ENCODE results near the gene TMEM140. TPM values are rescaled to one million over a fixed set of nuclear protein-coding genes. Genes with fewer than 3 reads are reported as not detected.

TMEM140 gene
- total RNA-seq, 4 donors from 2014 or later = 2.7 to 11.0 (median 4.7) TPM

GRCh38 chr7:135151132-135151531, 3.3 kb downstream of the TMEM140 start:
- no peaks in the 10 kb centered on the region for H3K36me3 ChIP-seq
- no peaks in the 10 kb centered on the region for H3K27me3 ChIP-seq
- peak overlapping the region; percentile 50 for H3K27ac ChIP-seq
- peaks cover 8% of the 10 kb centered on the region for H3K9me3 ChIP-seq
- TF ChIP-seq EP300 (IDR thresholded peaks at IDR 0.05) (no peak), POLR2A (IDR thresholded peaks at IDR 0.05) (no peak), CTCF (IDR thresholded peaks at IDR 0.05) (no peak), POLR2AphosphoS5 (IDR thresholded peaks at IDR 0.05) (no peak)
- peaks cover 12% of the 10 kb centered on the region for H3K4me1 ChIP-seq
- DNase-seq (ENCODE audit: low spot score in 2 of 2) = no peak
- no peak overlapping the region for H3K4me3 ChIP-seq
- 72% methylated on average over 2 of the region's 2 CpGs for WGBS

DNA sequence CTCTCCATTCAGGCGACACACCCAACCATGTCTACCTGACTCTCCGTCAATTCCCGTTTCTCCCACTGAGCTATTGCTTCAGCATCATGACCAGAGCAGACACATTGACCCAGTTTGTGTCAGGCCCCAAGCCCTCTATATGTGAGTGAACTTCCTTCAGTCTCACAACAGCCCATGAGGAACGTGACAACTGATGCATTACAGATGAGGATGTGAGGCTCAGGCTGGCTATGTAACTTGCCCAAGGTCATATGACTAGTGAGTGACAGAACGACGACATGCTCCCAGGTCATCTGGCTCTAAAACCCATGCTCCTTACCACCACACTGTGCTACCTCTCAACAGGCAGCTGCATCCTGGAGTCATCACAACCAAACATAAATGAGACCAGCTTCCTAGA, 3.7 kb downstream of the TMEM140 start:
- H3K36me3 ChIP-seq = no peaks in the 10 kb centered on the region
- no peaks in the 10 kb centered on the region for H3K27me3 ChIP-seq
- H3K4me1 ChIP-seq = peaks cover 12% of the 10 kb centered on the region
- peaks cover 11% of the 10 kb centered on the region for H3K9me3 ChIP-seq
- H3K27ac ChIP-seq = no peak overlapping the region
- WGBS = 81% methylated on average over 6 of the region's 6 CpGs
- no peak for DNase-seq (ENCODE audit: low spot score in 2 of 2)
- TF ChIP-seq POLR2AphosphoS5 (IDR thresholded peaks at IDR 0.05) = no peak
- TF ChIP-seq EP300 (IDR thresholded peaks at IDR 0.05) = no peak
- TF ChIP-seq CTCF (IDR thresholded peaks at IDR 0.05) = no peak
- no peak for TF ChIP-seq POLR2A (IDR thresholded peaks at IDR 0.05)
- H3K4me3 ChIP-seq = no peak overlapping the region

- H3K27me3 ChIP-seq = no peaks in the 10 kb centered on the region
- H3K4me3 ChIP-seq = no peak overlapping the region
- H3K4me1 ChIP-seq = peaks cover 8% of the 10 kb centered on the region
- no peak for DNase-seq (ENCODE audit: low spot score in 2 of 2)
- peaks cover 14% of the 10 kb centered on the region for H3K9me3 ChIP-seq
- H3K36me3 ChIP-seq = no peaks in the 10 kb centered on the region
- WGBS = 92% methylated on average over 1 of the region's 1 CpG
- no peak for TF ChIP-seq POLR2AphosphoS5 (IDR thresholded peaks at IDR 0.05)
- no peak for TF ChIP-seq EP300 (IDR thresholded peaks at IDR 0.05)
- TF ChIP-seq POLR2A (IDR thresholded peaks at IDR 0.05) = no peak
- TF ChIP-seq CTCF (IDR thresholded peaks at IDR 0.05) = no peak
- H3K27ac ChIP-seq = no peak overlapping the region
Measured at GRCh38 chr7:135152442-135152841, 4.6 kb downstream of the TMEM140 start.

DNA sequence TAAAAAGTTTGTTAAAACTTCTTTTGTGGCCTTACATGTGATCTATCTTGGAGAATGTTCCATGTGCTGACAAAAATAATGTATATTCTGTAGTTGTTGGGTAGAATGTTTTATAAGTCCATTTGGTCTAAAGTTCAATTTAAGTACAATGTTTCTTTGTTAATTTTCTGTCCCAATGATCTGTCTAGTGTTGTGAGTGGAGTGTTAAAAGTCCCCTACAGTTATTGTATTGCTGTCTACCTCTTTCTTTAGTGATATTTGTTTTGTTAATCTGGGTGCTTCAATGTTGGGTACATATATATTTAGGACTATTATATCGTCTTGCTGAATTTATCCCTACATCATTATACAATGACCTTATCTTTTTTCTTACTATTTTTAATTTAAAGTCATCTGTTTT, 6.9 kb downstream of the TMEM140 start:
- peaks cover 14% of the 10 kb centered on the region for H3K9me3 ChIP-seq
- no peaks in the 10 kb centered on the region for H3K27me3 ChIP-seq
- H3K36me3 ChIP-seq = no peaks in the 10 kb centered on the region
- 100% methylated on average over 1 of the region's 1 CpG for WGBS
- TF ChIP-seq EP300 (IDR thresholded peaks at IDR 0.05) (no peak), POLR2A (IDR thresholded peaks at IDR 0.05) (no peak), POLR2AphosphoS5 (IDR thresholded peaks at IDR 0.05) (no peak), CTCF (IDR thresholded peaks at IDR 0.05) (no peak)
- DNase-seq (ENCODE audit: low spot score in 2 of 2) = no peak
- H3K4me3 ChIP-seq = no peak overlapping the region
- no peak overlapping the region for H3K27ac ChIP-seq
- peaks cover 12% of the 10 kb centered on the region for H3K4me1 ChIP-seq

DNA sequence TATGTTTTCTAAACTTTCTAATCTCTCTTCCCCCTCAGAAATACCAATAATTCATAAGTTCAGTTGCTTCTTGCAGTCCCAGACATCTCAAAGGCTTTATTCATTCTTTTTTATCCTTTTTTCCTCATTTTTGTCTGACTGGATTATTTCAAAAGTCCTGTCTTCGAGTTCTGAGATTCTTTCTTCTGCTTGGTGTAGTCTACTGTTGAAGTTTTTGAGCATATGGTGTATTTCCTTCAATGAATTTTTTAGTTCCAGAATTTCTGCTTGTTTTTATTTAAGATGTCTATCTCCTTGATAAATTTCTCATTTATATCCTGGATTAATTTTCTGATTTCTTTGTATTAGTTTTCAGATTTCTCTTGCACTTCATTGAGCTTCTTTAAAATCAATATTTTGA, 8.4 kb downstream of the TMEM140 start:
- no peak for TF ChIP-seq CTCF (IDR thresholded peaks at IDR 0.05)
- TF ChIP-seq EP300 (IDR thresholded peaks at IDR 0.05) = no peak
- no peak for TF ChIP-seq POLR2A (IDR thresholded peaks at IDR 0.05)
- TF ChIP-seq POLR2AphosphoS5 (IDR thresholded peaks at IDR 0.05) = no peak

More for the DNA sequence above, 8.4 kb downstream of the TMEM140 start:
- H3K9me3 ChIP-seq = peaks cover 14% of the 10 kb centered on the region
- H3K36me3 ChIP-seq = no peaks in the 10 kb centered on the region
- no peaks in the 10 kb centered on the region for H3K27me3 ChIP-seq
- no peak overlapping the region for H3K27ac ChIP-seq
- H3K4me1 ChIP-seq = peaks cover 14% of the 10 kb centered on the region
- no peak for DNase-seq (ENCODE audit: low spot score in 2 of 2)
- WGBS = 94% methylated on average over 1 of the region's 1 CpG
- H3K4me3 ChIP-seq = no peak overlapping the region

Measured in suprapubic skin (tissue), 4 donors.